Measurements from ENCODE around the gene ZNF407.

The ZNF407 gene

GRCh38 chr18:74898965-74899364 lies 301.3 kb downstream of the ZNF407 start (continued):
- TF ChIP-seq TSHZ2 (CRISPR knock-in tag; IDR thresholded peaks at IDR 0.05): no peak
- TF ChIP-seq ISL1 (CRISPR knock-in tag; IDR thresholded peaks at IDR 0.05): no peak

GRCh38 chr18:74899554-74899953 lies 301.9 kb downstream of the ZNF407 start:
- no peak for TF ChIP-seq ARNTL (CRISPR knock-in tag; IDR thresholded peaks at IDR 0.05; ENCODE audit: borderline replicate concordance, low read depth)
- no peak for TF ChIP-seq ESRRG (CRISPR knock-in tag; IDR thresholded peaks at IDR 0.05)
- TF ChIP-seq CSRNP3 (CRISPR knock-in tag; IDR thresholded peaks at IDR 0.05): no peak
- no peak for TF ChIP-seq ZNF70 (CRISPR knock-in tag; IDR thresholded peaks at IDR 0.05)
- no peak for TF ChIP-seq PATZ1 (CRISPR knock-in tag; IDR thresholded peaks at IDR 0.05; ENCODE audit: borderline replicate concordance)
- no peak for TF ChIP-seq RARB (CRISPR knock-in tag; IDR thresholded peaks at IDR 0.05)
- no peak for TF ChIP-seq PPARA (CRISPR knock-in tag; IDR thresholded peaks at IDR 0.05; ENCODE audit: borderline replicate concordance)
- no peak for TF ChIP-seq CSDC2 (CRISPR knock-in tag; IDR thresholded peaks at IDR 0.05)
- no peak for TF ChIP-seq GLIS3 (CRISPR knock-in tag; IDR thresholded peaks at IDR 0.05)
- no peak for TF ChIP-seq ISL1 (CRISPR knock-in tag; IDR thresholded peaks at IDR 0.05)
- TF ChIP-seq POU6F1 (CRISPR knock-in tag; IDR thresholded peaks at IDR 0.05; ENCODE audit: borderline replicate concordance, low read depth): no peak
- TF ChIP-seq TOX (CRISPR knock-in tag; IDR thresholded peaks at IDR 0.05; ENCODE audit: borderline replicate concordance): no peak
- no peak for TF ChIP-seq ZFP3 (CRISPR knock-in tag; IDR thresholded peaks at IDR 0.05)
- no peak for TF ChIP-seq OSR1 (CRISPR knock-in tag; IDR thresholded peaks at IDR 0.05)
- no peak for ATAC-seq

GRCh38 chr18:74901362-74902146 lies 303.9 kb downstream of the ZNF407 start:
- no peak for TF ChIP-seq POU6F1 (CRISPR knock-in tag; IDR thresholded peaks at IDR 0.05; ENCODE audit: borderline replicate concordance, low read depth)
- no peak for TF ChIP-seq PATZ1 (CRISPR knock-in tag; IDR thresholded peaks at IDR 0.05; ENCODE audit: borderline replicate concordance)
- no peak for TF ChIP-seq ESRRG (CRISPR knock-in tag; IDR thresholded peaks at IDR 0.05)
- no peak for TF ChIP-seq ZFP3 (CRISPR knock-in tag; IDR thresholded peaks at IDR 0.05)
- no peak for TF ChIP-seq ISL1 (CRISPR knock-in tag; IDR thresholded peaks at IDR 0.05)
- TF ChIP-seq ZNF70 (CRISPR knock-in tag; IDR thresholded peaks at IDR 0.05): no peak
- TF ChIP-seq ZNF8 (CRISPR knock-in tag; IDR thresholded peaks at IDR 0.05): no peak
- ATAC-seq: no peak
